ENCODE results near the gene RPL10A.
"Not testable (repeated sequence)": the region's sequence is repeated elsewhere in the genome, so short reads cannot be mapped to it uniquely, and the experiment has no call there.

The RPL10A gene

GRCh38 chr6:35432702-35433101, 35.5 kb upstream of the RPL10A start:
- H3K9ac ChIP-seq (ENCODE audit: low read depth in 1 of 2, low read length in 2 of 2); H3K4me3 ChIP-seq (ENCODE audit: low read length in 2 of 2); H3K36me3 ChIP-seq (ENCODE audit: control insufficient read depth in 2 of 2, insufficient read depth in 2 of 2, low read length in 2 of 2); H3K9me3 ChIP-seq (ENCODE audit: control insufficient read depth in 2 of 2, low read length in 2 of 2); H3K27me3 ChIP-seq (ENCODE audit: control insufficient read depth in 2 of 2, insufficient read depth in 2 of 2, low read length in 2 of 2): not testable (repeated sequence)
- Histone ChIP-seq H3K4me1 (ENCODE audit: control insufficient read depth in 2 of 2, insufficient read depth in 2 of 2, low read length in 2 of 2) (peaks cover 18 to 27% of the 10 kb centered on the region in 2 donors), H3K27ac (ENCODE audit: low read depth in 2 of 2, low read length in 2 of 2) (peak overlapping the region; percentile 43 to 62)

- Histone ChIP-seq H3K4me1 (ENCODE audit: control insufficient read depth in 2 of 2, insufficient read depth in 2 of 2, low read length in 2 of 2) (peaks cover 18 to 27% of the 10 kb centered on the region in 2 donors), H3K27me3 (ENCODE audit: control insufficient read depth in 2 of 2, insufficient read depth in 2 of 2, low read length in 2 of 2) (no peaks in the 10 kb centered on the region), H3K4me3 (ENCODE audit: low read length in 2 of 2) (no peak overlapping the region), H3K27ac (ENCODE audit: low read depth in 2 of 2, low read length in 2 of 2) (peak overlapping the region; percentile 58 to 61), H3K36me3 (ENCODE audit: control insufficient read depth in 2 of 2, insufficient read depth in 2 of 2, low read length in 2 of 2) (no peaks in the 10 kb centered on the region), H3K9ac (ENCODE audit: low read depth in 1 of 2, low read length in 2 of 2) (no peak overlapping the region), H3K9me3 (ENCODE audit: control insufficient read depth in 2 of 2, low read length in 2 of 2) (no peaks in the 10 kb centered on the region)
Observed at GRCh38 chr6:35435074-35435837, 32.9 kb upstream of the RPL10A start.

DNA sequence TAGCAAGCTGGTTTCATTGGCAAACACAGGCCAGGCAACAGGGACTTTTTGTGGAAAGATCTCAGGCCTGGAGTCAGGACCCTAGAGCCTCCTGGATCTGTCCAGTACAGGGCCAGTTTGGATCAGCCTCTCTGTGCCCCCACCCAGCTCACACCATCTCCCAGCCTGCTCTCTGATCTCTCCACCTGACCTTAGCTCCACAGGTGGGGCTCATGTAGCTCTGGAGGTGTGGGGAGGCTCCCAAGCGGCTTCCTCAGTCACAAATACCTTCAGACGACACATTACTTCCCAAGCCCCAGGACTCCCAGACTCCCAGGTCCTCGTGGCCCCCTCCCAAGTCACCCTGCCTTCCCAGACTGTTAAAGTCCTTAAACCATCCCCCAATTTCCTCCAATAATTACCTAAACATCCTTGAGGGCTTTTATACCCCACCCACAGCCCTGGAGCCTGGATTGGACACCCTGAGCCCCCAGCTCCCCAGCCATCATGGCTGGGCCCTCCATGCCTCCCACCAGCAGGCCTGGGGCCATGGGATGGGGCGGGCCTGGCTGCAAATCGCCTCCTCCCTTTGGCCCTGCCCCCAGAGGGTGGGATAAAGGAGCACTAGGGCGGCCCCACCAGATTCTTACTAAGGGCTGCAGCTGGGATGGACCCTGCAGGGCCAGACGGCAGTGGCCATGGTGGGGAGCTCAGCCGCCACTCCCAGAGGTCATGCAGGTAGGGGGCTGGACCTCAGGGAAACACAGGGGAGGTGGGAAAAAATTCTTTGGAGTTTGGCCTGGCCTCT, 31.9 kb upstream of the RPL10A start:
- H3K9me3 ChIP-seq (ENCODE audit: control insufficient read depth in 2 of 2, low read length in 2 of 2), result no peaks in the 10 kb centered on the region
- H3K27ac ChIP-seq (ENCODE audit: low read depth in 2 of 2, low read length in 2 of 2), result peak overlapping the region; percentile 58 to 61
- peaks cover 18 to 27% of the 10 kb centered on the region in 2 donors for H3K4me1 ChIP-seq (ENCODE audit: control insufficient read depth in 2 of 2, insufficient read depth in 2 of 2, low read length in 2 of 2)
- no peaks in the 10 kb centered on the region for H3K36me3 ChIP-seq (ENCODE audit: control insufficient read depth in 2 of 2, insufficient read depth in 2 of 2, low read length in 2 of 2)
- H3K9ac ChIP-seq (ENCODE audit: low read depth in 1 of 2, low read length in 2 of 2), result peak overlapping the region in 1 of 2 donors; percentile 33
- no peak overlapping the region for H3K4me3 ChIP-seq (ENCODE audit: low read length in 2 of 2)
- H3K27me3 ChIP-seq (ENCODE audit: control insufficient read depth in 2 of 2, insufficient read depth in 2 of 2, low read length in 2 of 2), result no peaks in the 10 kb centered on the region

DNA sequence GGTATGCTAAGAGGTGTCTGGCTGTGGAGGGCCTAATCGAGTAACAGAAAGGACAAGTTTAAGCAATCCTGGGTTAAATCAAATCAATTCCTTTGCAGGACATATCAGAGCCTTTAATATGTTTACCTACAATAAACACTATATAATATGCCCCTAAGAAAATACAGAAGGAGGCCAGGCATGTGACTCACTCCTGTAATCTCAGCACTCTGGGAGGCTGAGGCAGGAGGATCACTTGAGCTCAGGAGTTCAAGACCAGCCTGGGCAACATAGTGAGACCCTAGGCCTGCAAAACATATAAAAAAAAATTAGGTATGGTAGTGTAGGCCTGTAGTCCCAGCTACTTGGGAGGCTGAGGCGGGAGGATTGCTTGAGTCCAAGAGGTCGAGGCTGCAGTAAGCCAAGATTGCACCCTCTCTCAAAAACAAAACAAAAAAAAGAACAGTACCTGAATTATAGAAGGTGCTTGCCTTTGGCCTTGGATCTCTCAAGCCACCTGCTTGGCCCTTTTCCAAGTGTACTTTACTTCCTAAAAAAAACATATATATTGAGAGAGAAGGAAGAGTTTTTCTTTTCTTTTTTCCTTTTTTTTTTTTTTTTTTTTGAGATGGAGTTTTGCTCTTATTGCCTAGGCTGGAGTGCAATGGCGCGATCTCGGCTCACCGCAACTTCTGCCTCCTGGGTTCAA, 29.7 kb upstream of the RPL10A start:
- H3K9me3 ChIP-seq (ENCODE audit: control insufficient read depth in 2 of 2, low read length in 2 of 2); H3K36me3 ChIP-seq (ENCODE audit: control insufficient read depth in 2 of 2, insufficient read depth in 2 of 2, low read length in 2 of 2); H3K9ac ChIP-seq (ENCODE audit: low read depth in 1 of 2, low read length in 2 of 2); H3K27ac ChIP-seq (ENCODE audit: low read depth in 2 of 2, low read length in 2 of 2); H3K4me3 ChIP-seq (ENCODE audit: low read length in 2 of 2); H3K27me3 ChIP-seq (ENCODE audit: control insufficient read depth in 2 of 2, insufficient read depth in 2 of 2, low read length in 2 of 2): not testable (repeated sequence)
- peaks cover 11 to 23% of the 10 kb centered on the region in 2 donors for H3K4me1 ChIP-seq (ENCODE audit: control insufficient read depth in 2 of 2, insufficient read depth in 2 of 2, low read length in 2 of 2)

GRCh38 chr6:35439308-35439707, 28.9 kb upstream of the RPL10A start:
- Histone ChIP-seq H3K9me3 (ENCODE audit: control insufficient read depth in 2 of 2, low read length in 2 of 2) (no peaks in the 10 kb centered on the region), H3K9ac (ENCODE audit: low read depth in 1 of 2, low read length in 2 of 2) (no peak overlapping the region), H3K4me1 (ENCODE audit: control insufficient read depth in 2 of 2, insufficient read depth in 2 of 2, low read length in 2 of 2) (peaks cover 11 to 21% of the 10 kb centered on the region in 2 donors), H3K36me3 (ENCODE audit: control insufficient read depth in 2 of 2, insufficient read depth in 2 of 2, low read length in 2 of 2) (no peaks in the 10 kb centered on the region), H3K4me3 (ENCODE audit: low read length in 2 of 2) (no peak overlapping the region), H3K27me3 (ENCODE audit: control insufficient read depth in 2 of 2, insufficient read depth in 2 of 2, low read length in 2 of 2) (no peaks in the 10 kb centered on the region), H3K27ac (ENCODE audit: low read depth in 2 of 2, low read length in 2 of 2) (no peak overlapping the region)

GRCh38 chr6:35441205-35441604, 27.0 kb upstream of the RPL10A start:
- H3K4me1 ChIP-seq (ENCODE audit: control insufficient read depth in 2 of 2, insufficient read depth in 2 of 2, low read length in 2 of 2), result peaks cover 2 to 3% of the 10 kb centered on the region in 2 donors
- no peak overlapping the region for H3K9ac ChIP-seq (ENCODE audit: low read depth in 1 of 2, low read length in 2 of 2)
- H3K4me3 ChIP-seq (ENCODE audit: low read length in 2 of 2), result no peak overlapping the region
- no peaks in the 10 kb centered on the region for H3K9me3 ChIP-seq (ENCODE audit: control insufficient read depth in 2 of 2, low read length in 2 of 2)
- no peaks in the 10 kb centered on the region for H3K27me3 ChIP-seq (ENCODE audit: control insufficient read depth in 2 of 2, insufficient read depth in 2 of 2, low read length in 2 of 2)
- H3K36me3 ChIP-seq (ENCODE audit: control insufficient read depth in 2 of 2, insufficient read depth in 2 of 2, low read length in 2 of 2), result no peaks in the 10 kb centered on the region
- H3K27ac ChIP-seq (ENCODE audit: low read depth in 2 of 2, low read length in 2 of 2), result no peak overlapping the region

GRCh38 chr6:35441642-35442041, 26.6 kb upstream of the RPL10A start:
- H3K9me3 ChIP-seq (ENCODE audit: control insufficient read depth in 2 of 2, low read length in 2 of 2), result no peaks in the 10 kb centered on the region
- H3K27ac ChIP-seq (ENCODE audit: low read depth in 2 of 2, low read length in 2 of 2), result no peak overlapping the region
- H3K27me3 ChIP-seq (ENCODE audit: control insufficient read depth in 2 of 2, insufficient read depth in 2 of 2, low read length in 2 of 2), result no peaks in the 10 kb centered on the region
- no peaks in the 10 kb centered on the region for H3K4me1 ChIP-seq (ENCODE audit: control insufficient read depth in 2 of 2, insufficient read depth in 2 of 2, low read length in 2 of 2)
- H3K36me3 ChIP-seq (ENCODE audit: control insufficient read depth in 2 of 2, insufficient read depth in 2 of 2, low read length in 2 of 2), result no peaks in the 10 kb centered on the region
- H3K4me3 ChIP-seq (ENCODE audit: low read length in 2 of 2), result no peak overlapping the region
- H3K9ac ChIP-seq (ENCODE audit: low read depth in 1 of 2, low read length in 2 of 2), result no peak overlapping the region

GRCh38 chr6:35442693-35443092, 25.5 kb upstream of the RPL10A start:
- no peaks in the 10 kb centered on the region for H3K9me3 ChIP-seq (ENCODE audit: control insufficient read depth in 2 of 2, low read length in 2 of 2)
- H3K9ac ChIP-seq (ENCODE audit: low read depth in 1 of 2, low read length in 2 of 2), result no peak overlapping the region
- no peaks in the 10 kb centered on the region for H3K36me3 ChIP-seq (ENCODE audit: control insufficient read depth in 2 of 2, insufficient read depth in 2 of 2, low read length in 2 of 2)
- no peaks in the 10 kb centered on the region for H3K27me3 ChIP-seq (ENCODE audit: control insufficient read depth in 2 of 2, insufficient read depth in 2 of 2, low read length in 2 of 2)
- H3K4me1 ChIP-seq (ENCODE audit: control insufficient read depth in 2 of 2, insufficient read depth in 2 of 2, low read length in 2 of 2), result no peaks in the 10 kb centered on the region
- H3K27ac ChIP-seq (ENCODE audit: low read depth in 2 of 2, low read length in 2 of 2), result no peak overlapping the region
- no peak overlapping the region for H3K4me3 ChIP-seq (ENCODE audit: low read length in 2 of 2)

DNA sequence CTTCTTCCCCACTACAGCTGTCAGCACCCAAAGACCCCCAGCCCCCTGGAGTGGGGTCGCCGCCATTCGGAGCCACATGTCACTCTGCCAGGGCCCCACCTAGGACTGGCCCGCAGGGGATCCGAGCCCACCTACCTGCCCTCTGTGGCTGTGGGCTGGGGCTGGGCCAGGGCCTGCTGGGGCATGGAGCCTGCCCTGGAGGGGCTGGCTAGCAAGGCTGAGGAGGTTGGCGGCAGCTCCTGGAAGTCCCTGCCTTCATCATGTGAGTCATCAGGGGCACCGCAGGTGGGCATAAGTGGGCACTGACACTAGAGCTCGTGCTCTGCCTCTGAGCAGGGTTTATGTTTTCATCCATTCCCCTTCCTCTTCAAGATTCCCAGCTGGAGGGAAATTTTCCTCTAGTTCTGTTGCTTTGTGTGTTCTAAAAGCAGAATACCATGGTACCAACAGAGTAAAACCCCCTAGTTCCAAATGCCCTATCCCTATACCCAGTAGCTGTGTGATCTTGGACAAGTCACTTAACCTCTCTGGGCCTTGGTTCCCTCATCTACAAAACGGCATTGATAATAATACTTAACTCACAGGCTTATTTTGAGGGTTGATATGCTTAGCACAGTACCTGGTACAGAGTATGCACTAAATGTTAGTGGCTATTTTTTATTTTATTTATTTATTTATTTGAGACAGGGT, 24.7 kb upstream of the RPL10A start:
- H3K36me3 ChIP-seq (ENCODE audit: control insufficient read depth in 2 of 2, insufficient read depth in 2 of 2, low read length in 2 of 2), result no peaks in the 10 kb centered on the region
- H3K4me3 ChIP-seq (ENCODE audit: low read length in 2 of 2), result no peak overlapping the region
- no peaks in the 10 kb centered on the region for H3K9me3 ChIP-seq (ENCODE audit: control insufficient read depth in 2 of 2, low read length in 2 of 2)
- H3K4me1 ChIP-seq (ENCODE audit: control insufficient read depth in 2 of 2, insufficient read depth in 2 of 2, low read length in 2 of 2), result no peaks in the 10 kb centered on the region
- H3K27ac ChIP-seq (ENCODE audit: low read depth in 2 of 2, low read length in 2 of 2), result no peak overlapping the region
- no peaks in the 10 kb centered on the region for H3K27me3 ChIP-seq (ENCODE audit: control insufficient read depth in 2 of 2, insufficient read depth in 2 of 2, low read length in 2 of 2)
- no peak overlapping the region for H3K9ac ChIP-seq (ENCODE audit: low read depth in 1 of 2, low read length in 2 of 2)
